ENCODE measurements around the gene PCDHB15. TPM values are rescaled to one million over a fixed set of nuclear protein-coding genes. Genes with fewer than 3 reads are reported as not detected.
"Not testable (repeated sequence)": the region's sequence is repeated elsewhere in the genome, so short reads cannot be mapped to it uniquely, and the experiment has no call there.

The PCDHB15 gene
- total RNA-seq, 3 donors from 2014 or later: 0.69 to 4.3 (median 1.2) TPM

DNA sequence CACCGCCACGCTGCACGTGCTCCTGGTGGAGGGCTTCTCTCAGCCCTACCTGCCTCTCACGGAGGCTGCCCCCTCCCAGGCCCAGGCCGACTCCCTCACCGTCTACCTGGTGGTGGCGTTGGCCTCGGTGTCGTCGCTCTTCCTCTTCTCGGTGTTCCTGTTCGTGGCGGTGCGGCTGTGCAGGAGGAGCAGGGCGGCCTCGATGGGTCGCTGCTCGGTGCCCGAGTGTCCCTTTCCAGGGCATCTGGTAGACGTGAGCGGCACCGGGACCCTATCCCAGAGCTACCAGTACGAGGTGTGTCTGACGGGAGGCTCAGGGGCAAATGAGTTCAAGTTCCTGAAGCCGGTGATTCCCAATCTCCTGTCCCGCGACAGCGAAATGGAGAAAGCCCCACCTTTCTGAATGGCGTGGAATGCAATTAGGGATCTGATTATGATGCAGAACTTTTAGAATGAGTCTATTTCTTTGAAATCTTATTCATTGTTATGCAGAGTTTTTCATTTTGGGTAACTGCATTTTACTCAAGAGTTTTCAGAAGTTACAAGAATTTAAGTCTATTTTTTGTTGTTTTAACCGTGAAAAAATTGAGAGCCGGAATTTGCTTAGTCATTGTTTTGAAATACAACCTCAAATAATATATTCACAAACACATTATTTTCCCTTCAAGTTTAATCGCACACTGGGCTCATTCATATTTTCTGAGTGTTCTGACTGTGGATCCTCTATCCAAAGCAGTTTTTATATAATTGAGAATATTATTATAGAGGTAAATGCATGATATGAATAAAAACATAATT is 8.5 kb upstream of the PCDHB15 start:
- Histone ChIP-seq H3K4me1 (ENCODE audit: low read depth) (no peaks in the 10 kb centered on the region), H3K4me3 (no peak overlapping the region), H3K9me3 (peaks cover 98% of the 10 kb centered on the region), H3K36me3 (ENCODE audit: low read depth) (no peaks in the 10 kb centered on the region)
- TF ChIP-seq, protein P1, sequence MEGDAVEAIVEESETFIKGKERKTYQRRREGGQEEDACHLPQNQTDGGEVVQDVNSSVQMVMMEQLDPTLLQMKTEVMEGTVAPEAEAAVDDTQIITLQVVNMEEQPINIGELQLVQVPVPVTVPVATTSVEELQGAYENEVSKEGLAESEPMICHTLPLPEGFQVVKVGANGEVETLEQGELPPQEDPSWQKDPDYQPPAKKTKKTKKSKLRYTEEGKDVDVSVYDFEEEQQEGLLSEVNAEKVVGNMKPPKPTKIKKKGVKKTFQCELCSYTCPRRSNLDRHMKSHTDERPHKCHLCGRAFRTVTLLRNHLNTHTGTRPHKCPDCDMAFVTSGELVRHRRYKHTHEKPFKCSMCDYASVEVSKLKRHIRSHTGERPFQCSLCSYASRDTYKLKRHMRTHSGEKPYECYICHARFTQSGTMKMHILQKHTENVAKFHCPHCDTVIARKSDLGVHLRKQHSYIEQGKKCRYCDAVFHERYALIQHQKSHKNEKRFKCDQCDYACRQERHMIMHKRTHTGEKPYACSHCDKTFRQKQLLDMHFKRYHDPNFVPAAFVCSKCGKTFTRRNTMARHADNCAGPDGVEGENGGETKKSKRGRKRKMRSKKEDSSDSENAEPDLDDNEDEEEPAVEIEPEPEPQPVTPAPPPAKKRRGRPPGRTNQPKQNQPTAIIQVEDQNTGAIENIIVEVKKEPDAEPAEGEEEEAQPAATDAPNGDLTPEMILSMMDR (IDR thresholded peaks at IDR 0.05): no peak
- ATAC-seq (no peak), DNase-seq (no peak)
- intact Hi-C loops (cut with DNase I, micrococcal nuclease): no loop called here

DNA sequence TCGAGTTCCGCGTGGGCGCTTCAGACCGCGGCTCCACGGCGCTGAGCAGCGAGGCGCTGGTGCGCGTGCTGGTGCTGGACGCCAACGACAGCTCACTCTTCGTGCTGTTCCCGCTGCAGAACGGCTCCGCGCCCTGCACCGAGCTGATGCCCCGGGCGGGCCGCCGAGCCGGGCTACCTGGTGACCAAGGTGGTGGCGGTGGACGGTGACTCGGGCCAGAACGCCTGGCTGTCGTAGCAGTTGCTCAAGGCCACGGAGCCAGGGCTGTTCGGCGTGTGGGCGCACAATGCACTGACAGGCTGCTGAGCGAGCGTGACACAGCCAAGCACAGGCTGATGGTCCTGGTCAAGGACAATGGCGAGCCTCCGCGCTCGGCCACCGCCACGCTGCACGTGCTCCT is 3.7 kb upstream of the PCDHB15 start:
- TF ChIP-seq, protein P1 (IDR thresholded peaks at IDR 0.05): no peak
- H3K9me3 ChIP-seq: peaks cover 98% of the 10 kb centered on the region
- H3K4me3 ChIP-seq: no peak overlapping the region
- no peaks in the 10 kb centered on the region for H3K36me3 ChIP-seq (ENCODE audit: low read depth)
- intact Hi-C loops (cut with DNase I, micrococcal nuclease): no loop called here
- H3K4me1 ChIP-seq (ENCODE audit: low read depth): no peaks in the 10 kb centered on the region
- no peak for DNase-seq
- ATAC-seq: no peak

DNA sequence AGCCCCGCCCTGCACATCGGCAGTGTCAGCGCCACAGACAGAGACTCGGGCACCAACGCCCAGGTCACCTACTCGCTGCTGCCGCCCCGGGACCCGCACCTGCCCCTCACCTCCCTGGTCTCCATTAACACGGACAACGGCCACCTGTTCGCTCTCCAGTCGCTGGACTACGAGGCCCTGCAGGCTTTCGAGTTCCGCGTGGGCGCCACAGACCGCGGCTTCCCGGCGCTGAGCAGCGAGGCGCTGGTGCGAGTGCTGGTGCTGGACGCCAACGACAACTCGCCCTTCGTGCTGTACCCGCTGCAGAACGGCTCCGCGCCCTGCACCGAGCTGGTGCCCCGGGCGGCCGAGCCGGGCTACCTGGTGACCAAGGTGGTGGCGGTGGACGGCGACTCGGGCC is 1.8 kb downstream of the PCDHB15 start:
- peaks cover 96% of the 10 kb centered on the region for H3K9me3 ChIP-seq

DNA sequence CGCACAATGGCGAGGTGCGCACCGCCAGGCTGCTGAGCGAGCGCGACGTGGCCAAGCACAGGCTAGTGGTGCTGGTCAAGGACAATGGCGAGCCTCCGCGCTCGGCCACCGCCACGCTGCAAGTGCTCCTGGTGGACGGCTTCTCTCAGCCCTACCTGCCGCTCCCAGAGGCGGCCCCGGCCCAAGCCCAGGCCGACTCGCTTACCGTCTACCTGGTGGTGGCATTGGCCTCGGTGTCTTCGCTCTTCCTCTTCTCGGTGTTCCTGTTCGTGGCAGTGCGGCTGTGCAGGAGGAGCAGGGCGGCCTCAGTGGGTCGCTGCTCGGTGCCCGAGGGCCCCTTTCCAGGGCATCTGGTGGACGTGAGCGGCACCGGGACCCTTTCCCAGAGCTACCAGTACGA is 2.2 kb downstream of the PCDHB15 start:
- H3K4me1 ChIP-seq (ENCODE audit: low read depth); DNase-seq; H3K36me3 ChIP-seq (ENCODE audit: low read depth); ATAC-seq; intact Hi-C loops (cut with DNase I, micrococcal nuclease); H3K4me3 ChIP-seq: not testable (repeated sequence)
- H3K9me3 ChIP-seq: peaks cover 96% of the 10 kb centered on the region

More for the DNA sequence above, 1.8 kb downstream of the PCDHB15 start:
- H3K36me3 ChIP-seq (ENCODE audit: low read depth); ATAC-seq; H3K4me3 ChIP-seq; DNase-seq; H3K4me1 ChIP-seq (ENCODE audit: low read depth); intact Hi-C loops (cut with DNase I, micrococcal nuclease): not testable (repeated sequence)

DNA sequence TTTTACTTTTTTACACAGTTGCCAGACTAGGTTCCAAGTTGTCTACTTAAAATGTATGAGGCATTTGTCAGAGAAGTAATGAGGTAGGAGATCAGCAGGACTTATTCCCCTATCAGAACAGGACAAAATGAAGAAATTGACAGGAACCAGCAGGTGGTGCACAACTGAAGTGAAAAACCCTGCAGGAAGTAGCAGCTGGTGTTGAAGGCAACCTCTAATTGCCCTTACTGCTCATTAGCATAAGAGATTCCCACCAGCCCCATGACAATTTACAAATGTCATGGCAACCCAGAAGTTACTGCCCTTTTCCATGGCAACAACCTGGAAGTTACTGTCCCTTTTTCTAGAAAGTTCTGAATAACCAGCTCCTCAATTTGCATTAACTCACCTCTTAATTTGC is 5.4 kb downstream of the PCDHB15 start:
- Histone ChIP-seq H3K9me3 (peaks cover 96% of the 10 kb centered on the region), H3K36me3 (ENCODE audit: low read depth) (no peaks in the 10 kb centered on the region), H3K4me1 (ENCODE audit: low read depth) (no peaks in the 10 kb centered on the region), H3K4me3 (no peak overlapping the region)
- TF ChIP-seq, protein P1 (IDR thresholded peaks at IDR 0.05): no peak
- DNase-seq (no peak), ATAC-seq (no peak)
- intact Hi-C loops (cut with DNase I, micrococcal nuclease): no loop called here

DNA sequence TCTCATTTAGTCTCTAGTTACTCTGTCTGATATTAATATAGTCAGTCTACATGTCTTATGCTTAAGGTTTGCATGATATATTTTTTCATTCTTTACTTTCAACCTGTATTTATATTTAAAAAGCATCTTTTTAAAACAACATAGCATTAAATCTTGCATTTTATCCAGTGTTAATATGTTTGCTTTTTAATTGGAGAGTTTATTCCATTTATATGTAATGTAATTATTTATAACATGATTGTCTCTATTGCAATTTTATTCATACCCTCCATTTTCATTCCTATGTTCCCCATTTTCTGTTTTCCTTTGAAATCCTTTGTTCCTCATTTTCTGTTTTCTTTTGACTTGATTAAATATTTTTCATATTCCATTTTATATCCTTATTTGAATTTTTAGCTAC is 13.3 kb downstream of the PCDHB15 start:
- Histone ChIP-seq H3K36me3 (ENCODE audit: low read depth) (no peaks in the 10 kb centered on the region), H3K4me1 (ENCODE audit: low read depth) (no peaks in the 10 kb centered on the region), H3K9me3 (peaks cover 100% of the 10 kb centered on the region), H3K4me3 (no peak overlapping the region)
- TF ChIP-seq, protein P1 (IDR thresholded peaks at IDR 0.05): no peak
- intact Hi-C loops (cut with DNase I, micrococcal nuclease): no loop called here
- ATAC-seq: no peak
- no peak for DNase-seq

All from mucosa of descending colon (tissue), 3 donors.